Left hindlimb (tissue), 1 donor: ENCODE measurements around the gene TYRP1.
"Not testable (repeated sequence)": the region's sequence is repeated elsewhere in the genome, so short reads cannot be mapped to it uniquely, and the experiment has no call there.

ENCODE experiments used
- DNase-seq: peaks from one replicate; pipeline ENCODE4 v3.0.0-alpha.2; 2018

The TYRP1 gene, protein sequence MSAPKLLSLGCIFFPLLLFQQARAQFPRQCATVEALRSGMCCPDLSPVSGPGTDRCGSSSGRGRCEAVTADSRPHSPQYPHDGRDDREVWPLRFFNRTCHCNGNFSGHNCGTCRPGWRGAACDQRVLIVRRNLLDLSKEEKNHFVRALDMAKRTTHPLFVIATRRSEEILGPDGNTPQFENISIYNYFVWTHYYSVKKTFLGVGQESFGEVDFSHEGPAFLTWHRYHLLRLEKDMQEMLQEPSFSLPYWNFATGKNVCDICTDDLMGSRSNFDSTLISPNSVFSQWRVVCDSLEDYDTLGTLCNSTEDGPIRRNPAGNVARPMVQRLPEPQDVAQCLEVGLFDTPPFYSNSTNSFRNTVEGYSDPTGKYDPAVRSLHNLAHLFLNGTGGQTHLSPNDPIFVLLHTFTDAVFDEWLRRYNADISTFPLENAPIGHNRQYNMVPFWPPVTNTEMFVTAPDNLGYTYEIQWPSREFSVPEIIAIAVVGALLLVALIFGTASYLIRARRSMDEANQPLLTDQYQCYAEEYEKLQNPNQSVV

DNA sequence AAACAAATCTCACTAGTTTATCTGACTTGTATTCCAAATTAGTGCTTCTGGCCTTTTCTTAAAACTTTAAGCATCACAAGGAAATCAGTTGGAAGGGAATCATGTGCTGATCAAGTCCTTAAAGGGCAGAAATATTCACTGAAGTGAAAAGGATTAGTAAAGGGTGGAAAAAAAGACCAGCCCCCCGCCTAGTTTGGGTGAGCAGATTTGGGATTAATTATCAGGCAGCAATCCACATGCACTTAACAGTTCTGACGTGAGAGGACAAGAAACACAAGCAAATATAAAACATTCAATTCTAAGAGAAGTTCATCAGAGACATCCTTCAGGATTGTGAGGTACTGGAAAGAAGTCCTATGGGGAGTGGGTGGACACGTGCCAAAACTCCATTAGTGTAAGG is at the start of gene TYRP1:
TYRP1 (plus strand) TSS at position 245 of the 400 bp plus-strand sequence. CDS start 612 bp downstream, outside the sequence.
- DNase-seq: no peak

DNA sequence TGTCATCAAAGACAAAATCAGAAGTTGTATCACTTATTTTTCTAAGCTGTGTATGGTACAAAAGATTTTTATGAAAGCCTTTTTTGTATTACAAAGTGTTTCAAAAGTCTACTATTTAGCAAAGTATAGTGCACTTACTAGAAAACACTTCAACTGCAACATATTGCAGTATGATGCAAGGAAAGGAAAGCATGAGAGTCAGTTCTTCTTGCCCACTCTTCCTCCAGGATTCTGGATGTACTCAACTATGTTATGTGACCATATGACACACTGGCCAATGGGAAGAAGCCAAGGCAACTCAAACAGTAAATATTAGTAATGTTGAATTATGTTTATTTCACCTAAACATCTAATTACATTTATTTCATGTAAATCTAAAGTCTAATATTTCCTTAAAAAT is 49.5 kb upstream of the TYRP1 start:
- DNase-seq: no peak

DNA sequence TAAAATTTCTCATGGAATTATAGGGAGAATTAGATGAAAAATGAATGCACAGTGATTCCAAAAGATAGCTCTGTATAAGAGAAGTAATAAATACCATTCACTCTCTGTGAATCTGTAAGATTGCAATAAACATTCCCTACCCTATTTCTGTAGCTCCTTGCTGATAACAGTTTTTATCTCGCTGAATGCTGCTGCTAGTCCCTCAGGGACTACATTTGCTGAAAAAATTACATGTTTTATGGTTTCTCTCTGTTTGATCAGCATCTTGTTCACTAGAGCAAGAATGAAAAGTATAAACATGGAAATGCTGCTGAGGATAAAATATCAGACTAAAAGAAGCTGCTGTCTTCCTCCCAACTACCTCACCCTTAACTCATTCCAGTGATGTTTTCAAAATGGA is 44.3 kb upstream of the TYRP1 start:
- DNase-seq: no peak

DNA sequence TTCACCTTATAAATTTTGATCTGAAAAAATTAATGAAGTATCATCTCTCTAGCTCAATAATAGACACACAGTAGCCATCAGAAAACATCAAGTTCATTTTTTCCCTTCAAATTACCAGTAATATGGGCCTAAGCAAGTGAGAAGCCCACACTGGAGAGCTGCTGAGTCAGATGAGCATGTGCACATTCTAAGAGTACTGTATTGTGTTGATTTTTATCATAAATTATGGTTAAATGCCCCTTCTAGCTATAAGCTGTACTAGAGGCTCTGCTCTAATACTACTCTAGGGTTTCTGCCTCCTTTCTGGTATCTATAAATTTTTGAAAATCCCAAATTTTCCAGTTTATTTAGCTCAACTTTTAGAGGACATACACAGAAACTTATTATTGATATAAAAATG is 42.1 kb upstream of the TYRP1 start:
- DNase-seq: no peak

DNA sequence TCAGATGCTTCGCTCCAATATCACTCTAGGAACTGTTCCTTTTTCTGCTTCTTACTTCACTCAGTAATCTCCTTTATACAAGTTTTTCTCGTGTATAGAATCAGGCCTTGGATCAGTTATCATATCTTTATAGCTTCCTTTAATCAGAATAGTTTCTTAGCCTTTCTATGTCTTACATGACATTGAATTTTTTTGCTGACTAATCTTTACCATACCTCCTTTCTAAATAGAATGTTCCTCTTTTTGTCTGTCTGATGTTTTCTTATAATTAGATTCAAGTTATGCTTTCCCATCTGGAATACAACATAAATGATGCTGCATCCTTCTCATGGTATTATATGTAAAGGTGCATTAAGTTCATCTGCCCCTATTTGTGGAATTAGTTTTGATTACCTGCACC is 40.2 kb upstream of the TYRP1 start:
- no peak for DNase-seq

DNA sequence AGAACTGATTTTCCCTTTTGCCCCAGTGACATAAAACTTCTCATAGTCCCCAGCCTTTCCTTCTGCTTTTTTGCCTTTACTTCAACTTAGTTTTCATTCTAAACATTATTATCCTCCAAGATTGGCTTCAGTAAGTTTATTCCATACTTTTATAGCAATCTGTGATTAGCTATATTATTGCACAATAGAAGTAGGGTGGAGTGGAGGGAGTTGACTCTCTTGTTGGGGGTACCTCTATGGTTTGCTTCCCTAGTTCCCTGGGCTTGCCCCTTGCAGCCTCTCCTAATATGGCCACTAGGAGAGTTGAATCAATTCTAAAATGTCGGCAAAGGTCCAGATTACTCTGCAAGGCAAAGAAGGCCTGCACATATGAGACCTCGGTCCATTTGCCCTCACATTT is 36.4 kb upstream of the TYRP1 start:
- DNase-seq: no peak

DNA sequence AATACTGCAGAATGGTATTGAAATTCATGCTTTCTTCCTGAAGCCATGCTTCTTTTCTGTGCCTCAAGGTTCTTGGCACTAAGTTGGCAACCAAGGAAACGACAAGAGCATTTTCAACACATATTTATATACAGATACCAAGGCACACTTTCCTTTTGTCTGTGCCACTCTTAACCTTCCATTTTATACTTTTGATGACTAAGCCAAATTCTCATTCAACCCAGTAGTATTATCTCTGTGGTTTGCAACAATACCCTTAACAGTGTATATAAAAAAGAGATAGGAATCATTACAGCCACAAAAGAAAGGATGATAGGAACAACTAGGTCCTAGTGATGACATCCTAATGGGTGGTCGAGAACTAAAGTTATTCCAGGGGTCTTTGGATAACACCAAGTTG is 36.0 kb upstream of the TYRP1 start:
- DNase-seq: no peak

DNA sequence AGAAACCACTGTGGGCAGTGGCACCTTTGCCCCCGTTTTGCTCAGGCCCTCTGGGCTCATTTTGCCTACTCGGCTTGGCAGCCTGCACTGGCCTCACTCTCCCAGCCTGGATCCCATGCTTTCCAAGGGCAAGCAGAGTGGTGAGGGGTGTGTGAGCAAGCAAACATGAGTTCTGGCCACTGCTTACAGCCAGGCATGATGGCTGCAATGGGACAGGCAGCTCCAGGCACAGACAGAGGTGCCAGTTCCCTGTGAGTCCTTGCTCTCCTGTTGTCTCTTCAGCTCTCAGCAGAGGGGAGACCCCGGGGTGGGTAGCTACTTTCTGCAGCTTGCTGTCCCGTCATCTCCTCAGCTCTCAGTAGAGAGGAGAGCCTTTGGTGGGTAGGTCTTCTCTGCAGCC is 35.2 kb upstream of the TYRP1 start:
- DNase-seq: no peak

DNA sequence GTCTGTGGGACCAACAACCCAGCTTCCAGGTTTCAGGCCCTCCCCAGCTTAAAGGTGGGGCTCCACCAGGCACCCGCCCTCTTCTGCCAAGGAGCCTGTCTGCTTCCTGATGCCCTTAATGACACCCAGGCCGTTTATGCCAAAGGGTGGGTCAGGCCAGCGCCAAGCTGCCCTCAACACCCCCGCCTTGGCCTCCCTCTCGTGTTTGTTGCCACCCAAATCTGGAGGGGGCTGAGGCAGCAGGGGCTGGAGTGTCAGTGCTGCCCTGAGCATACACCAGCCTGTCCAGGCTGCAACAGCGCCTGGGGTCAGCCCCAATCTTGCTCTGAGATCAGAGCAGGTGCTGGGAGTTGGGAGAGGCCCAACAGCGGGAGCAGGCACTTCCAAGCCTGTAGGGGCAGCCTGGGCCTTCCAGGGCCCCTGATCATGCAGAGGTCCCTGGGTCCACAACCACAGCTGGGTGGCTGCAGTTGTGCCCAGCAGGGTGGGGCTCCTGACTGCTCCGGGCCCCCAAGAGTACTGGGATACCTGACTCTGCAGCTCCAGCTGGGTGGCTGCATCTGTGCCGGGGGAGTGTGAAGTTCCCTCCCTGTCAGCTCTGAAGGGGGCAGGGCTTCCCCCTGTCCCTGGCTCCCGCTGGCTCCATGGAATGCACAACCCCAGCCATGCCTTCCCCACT is 34.5 kb upstream of the TYRP1 start:
- no peak for DNase-seq

DNA sequence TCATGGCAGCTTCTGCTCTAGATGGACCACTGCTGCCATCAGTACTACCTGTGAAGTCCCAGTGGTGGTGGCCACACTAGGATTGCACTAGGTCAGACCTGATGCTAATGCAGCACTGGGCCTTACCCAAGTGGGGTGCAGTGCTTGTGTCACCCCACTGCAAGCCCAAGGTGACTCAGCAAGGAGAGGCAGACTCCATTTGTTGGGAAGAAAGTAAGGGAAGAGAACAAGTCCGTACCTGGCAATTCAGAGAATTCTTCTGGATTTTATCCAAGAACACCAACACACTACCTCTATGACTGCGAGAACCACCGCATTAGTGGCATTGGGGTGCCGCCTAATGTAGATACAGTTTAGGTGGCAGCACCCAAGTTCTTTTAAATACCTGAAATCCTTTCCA is 34.0 kb upstream of the TYRP1 start:
- DNase-seq: no peak

DNA sequence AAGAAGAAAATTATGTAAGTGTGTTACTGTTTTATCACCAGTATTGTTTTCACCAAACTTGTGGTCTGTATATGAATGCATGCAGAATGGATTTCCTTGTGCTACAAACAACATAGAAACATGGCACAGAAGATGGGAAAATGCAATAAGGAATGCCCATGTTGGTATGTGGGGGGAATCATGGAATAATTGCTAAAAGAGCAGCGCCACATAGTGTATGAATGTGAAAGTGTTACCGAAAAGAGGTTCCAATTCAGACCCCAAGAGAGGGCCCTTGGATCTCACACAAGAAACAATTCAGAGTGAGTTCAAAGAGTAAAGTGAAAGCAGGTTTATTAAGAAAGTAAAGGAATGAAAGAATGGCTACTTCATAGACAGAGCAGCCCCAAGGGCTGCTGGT is 26.4 kb upstream of the TYRP1 start:
- no peak for DNase-seq

DNA sequence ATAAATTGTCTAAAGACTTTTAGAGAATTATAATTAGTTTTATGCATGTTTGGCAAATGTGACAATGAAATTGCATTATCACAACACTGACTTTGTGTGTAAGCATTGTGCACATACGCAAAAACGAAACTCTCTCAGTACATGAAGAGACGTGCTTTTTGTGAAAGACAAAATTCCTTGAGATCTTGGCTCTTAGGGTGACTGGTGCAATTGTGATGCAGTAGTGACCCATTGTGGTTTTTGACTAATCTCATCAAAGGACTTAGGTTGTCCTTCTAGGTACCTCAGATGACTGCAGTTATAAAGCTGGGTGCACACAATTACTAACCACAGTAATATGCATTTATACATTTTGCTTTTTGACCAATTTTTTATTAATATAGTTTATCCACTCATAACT is 25.3 kb upstream of the TYRP1 start:
- DNase-seq: no peak

DNA sequence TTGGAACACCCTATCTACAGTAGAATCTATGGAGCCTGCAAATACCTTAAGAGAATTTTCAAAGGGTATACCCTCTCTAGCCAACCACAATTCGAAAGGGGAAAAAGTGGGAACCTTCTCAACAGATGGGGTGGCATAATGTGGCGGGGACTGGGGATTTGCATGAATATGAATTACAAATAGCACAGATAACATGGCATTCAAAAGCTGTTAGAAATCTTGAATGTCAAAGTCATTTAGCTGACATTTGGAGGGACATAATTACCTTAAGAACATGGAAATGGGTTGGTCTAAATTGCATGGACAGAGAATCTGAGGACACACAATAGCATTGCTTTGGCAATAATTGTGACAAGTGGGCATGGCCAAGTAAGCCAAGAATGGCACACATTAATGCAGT is 23.2 kb upstream of the TYRP1 start:
- no peak for DNase-seq

DNA sequence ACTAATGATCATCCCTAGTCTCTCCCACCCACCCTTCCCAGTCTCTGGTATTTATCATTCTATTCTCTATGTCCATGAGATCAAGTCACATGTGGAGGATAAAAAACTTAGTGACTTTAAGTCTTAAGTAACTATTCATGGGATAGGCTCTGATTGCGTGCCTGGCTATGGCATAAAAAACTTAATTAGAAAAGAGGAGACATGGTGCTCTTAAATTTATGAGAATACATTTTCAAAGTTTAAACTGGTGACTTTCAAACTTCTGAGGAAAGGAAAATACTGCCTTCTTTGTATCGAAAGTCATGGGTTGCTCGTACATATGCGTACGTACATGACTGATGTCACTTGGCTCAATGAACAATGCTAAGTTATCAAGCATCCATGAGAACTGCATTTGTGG is 18.2 kb upstream of the TYRP1 start:
- DNase-seq: no peak

DNA sequence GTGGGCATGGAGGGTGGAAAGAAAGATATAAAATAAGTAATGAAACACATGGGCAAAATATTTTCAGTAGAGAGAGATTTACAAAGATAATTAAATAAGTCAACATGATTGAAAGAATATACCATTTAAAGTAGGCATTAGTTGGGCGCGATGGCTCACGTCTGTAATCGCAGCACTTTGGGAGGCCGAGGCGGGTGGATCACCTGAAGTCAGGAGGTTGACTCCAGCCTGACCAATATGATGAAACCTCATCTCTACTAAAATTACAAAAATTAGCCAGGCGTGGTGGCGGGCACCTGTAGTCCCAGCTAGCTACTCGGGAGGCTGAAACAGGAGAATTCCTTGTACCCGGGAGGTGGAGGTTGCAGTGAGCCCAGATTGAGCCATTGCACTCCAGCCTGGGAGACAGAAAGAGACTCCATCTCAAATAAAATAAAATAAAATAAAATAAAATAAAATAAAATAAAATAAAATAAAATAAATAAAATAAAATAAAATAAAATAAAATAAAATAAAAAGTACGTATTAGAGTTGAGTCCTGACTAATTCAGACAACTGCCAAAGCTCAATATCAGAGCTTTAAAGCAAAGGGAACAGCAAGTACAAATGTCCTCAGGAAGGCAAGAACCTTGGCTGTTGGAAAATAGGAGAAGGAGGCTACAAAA is 15.6 kb upstream of the TYRP1 start:
- not testable (repeated sequence) for DNase-seq

DNA sequence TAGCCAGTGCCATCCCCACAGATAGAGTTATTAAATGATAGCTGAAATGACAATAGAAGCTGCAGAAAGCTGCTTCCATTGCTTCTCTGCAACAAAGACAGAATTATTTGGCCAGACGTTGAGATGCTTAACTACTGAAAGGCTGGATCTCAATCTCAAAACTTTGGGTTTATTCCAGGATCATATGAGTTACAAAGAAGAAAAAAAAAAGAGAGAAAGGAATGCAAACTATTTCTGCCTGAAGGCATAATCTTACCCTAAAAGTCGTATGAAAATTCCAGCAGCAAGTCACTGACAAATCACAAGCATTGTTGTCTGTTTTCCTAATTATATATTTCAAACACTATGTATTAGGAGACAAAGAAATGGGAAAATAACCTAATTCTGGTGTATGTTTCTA is 12.8 kb upstream of the TYRP1 start:
- no peak for DNase-seq

DNA sequence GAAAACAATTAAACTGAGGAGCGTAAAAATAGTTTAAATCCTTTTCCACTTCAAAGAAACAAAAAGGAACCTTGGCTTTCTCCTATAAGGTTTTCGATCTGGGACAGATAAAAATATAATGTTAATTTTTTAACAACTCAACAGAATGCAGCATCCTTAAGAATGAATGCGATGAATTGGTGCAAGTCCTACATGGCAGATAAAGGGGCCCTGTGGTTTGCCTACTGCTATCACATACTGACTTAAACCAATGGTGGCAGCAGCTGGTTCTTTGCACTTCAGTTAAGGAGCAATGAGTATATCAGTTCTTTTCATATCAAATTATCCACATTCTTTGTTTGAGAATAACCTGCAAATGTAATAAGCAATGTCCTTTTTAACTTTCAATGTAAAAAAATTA is 12.4 kb upstream of the TYRP1 start:
- DNase-seq: no peak

DNA sequence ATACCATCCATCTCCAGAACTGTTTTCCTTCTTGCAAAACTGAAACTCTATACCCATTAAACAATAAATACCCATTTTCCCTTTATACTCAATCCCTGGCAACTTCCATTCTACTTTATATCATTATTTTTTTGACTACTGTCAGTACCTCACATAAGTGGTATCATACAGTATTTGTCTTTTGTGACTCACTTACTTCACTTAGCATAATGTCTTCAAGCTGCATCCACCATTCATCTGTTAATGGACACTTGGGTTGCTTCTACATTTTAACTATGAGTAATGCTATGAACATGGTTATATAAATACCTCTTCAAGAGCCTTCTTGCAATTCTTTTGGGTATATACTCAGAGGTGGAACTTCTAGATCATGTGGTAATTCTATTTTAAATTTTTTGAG is 11.6 kb upstream of the TYRP1 start:
- no peak for DNase-seq

DNA sequence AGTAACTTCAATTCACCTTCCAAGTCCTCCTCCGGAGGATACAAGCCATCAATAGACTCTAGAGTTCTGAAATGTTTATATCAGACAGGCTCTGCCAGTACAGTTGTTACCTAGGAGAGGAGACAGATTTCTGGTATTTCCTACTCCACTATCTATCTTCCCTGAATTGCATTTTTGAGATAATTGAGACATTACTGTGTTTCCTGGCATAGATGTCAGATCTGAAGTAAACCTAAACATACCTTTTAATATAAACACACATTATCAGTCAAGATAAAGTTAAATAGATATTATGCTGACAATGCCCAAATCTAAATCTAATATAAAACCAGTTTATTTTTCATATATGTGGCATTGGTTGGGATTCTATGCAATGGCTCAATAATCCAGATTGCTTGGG is 8.2 kb upstream of the TYRP1 start:
- no peak for DNase-seq

DNA sequence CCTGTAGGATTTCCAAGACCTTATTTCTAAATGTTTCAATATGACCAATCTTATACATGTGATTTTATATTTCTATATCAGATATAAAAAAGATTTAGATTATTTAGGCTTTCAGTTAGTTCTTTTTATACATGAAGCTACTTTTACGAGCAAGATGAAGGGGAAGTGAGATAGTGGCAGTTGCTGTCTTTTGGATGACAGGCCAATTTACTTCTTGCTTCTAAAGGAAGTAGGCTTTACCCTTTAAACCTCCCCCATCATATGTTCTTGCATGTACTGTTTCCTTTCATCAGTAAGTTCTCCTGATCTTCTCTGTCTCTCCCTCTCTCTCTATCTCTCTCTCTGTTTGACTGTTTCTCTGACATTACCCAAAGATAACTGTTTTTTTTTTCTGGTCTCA is 4.0 kb upstream of the TYRP1 start:
- no peak for DNase-seq

DNA sequence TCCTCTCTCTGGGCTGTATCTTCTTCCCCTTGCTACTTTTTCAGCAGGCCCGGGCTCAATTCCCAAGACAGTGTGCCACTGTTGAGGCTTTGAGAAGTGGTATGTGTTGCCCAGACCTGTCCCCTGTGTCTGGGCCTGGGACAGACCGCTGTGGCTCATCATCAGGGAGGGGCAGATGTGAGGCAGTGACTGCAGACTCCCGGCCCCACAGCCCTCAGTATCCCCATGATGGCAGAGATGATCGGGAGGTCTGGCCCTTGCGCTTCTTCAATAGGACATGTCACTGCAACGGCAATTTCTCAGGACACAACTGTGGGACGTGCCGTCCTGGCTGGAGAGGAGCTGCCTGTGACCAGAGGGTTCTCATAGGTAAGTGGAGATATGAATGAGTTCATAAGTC is 828 bp downstream of the TYRP1 start:
- no peak for DNase-seq

DNA sequence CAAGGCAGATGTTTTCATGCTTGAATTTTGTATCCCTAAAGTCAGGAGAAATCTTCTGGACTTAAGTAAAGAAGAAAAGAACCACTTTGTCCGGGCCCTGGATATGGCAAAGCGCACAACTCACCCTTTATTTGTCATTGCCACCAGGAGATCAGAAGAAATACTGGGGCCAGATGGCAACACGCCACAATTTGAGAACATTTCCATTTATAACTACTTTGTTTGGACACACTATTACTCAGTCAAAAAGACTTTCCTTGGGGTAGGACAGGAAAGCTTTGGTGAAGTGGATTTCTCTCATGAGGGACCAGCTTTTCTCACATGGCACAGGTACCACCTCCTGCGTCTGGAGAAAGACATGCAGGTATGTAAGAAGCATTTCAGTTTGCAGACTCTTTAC is 2.3 kb downstream of the TYRP1 start:
- no peak for DNase-seq

DNA sequence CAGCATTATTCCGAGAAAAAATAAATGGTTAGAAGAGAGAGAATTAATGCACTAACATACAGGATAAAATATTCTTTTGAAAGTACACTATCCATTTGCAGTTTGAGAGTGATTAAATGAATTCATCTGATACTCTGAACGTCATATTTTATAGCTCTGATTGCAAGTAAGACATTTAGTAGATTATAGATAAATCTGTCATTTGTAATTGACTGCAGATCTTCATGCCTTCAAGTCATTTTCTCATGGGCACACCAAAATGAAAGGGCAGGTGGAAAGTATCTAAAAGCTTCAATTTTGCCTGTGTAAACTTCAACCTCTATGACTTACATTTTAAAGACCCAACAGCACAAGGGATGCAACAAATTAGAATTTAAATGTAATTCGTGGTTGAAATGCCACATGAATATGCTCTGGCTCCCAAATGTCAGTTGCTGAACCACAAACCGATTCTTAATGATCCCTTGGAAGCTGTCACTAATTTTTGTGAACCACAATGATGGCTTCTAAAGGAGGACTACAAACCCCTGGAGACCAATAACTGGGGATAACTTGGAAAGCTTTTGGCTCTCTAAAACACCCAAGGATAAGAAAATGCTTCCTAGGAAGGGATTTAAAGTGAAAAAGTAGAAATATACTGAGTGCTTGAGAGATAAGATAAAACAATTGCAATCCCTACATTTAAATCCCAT is 3.9 kb downstream of the TYRP1 start:
- no peak for DNase-seq
